ENCODE data around the gene TNFRSF13B.

Gene TNFRSF13B

GRCh38 chr17:16928406-16929034 lies 43.4 kb downstream of the TNFRSF13B start:
- no peak for DNase-seq (ENCODE audit: low read depth)
- no peak overlapping the region for H3K4me3 ChIP-seq (ENCODE audit: low read length)
- TF ChIP-seq CTCF (conservative IDR thresholded peaks at IDR 0.05; ENCODE audit: low read length), result no peak

GRCh38 chr17:16927641-16928321 lies 44.1 kb downstream of the TNFRSF13B start:
- no peak for TF ChIP-seq CTCF (conservative IDR thresholded peaks at IDR 0.05; ENCODE audit: low read length)
- no peak for DNase-seq (ENCODE audit: low read depth)
- H3K4me3 ChIP-seq (ENCODE audit: low read length), result no peak overlapping the region

- TF ChIP-seq CTCF (conservative IDR thresholded peaks at IDR 0.05; ENCODE audit: low read length), result no peak
- DNase-seq (ENCODE audit: low read depth), result no peak
Observed at GRCh38 chr17:16926571-16927451, 45.1 kb downstream of the TNFRSF13B start.

GRCh38 chr17:16926061-16926511 lies 45.8 kb downstream of the TNFRSF13B start:
- no peak overlapping the region for H3K4me3 ChIP-seq (ENCODE audit: low read length)
- DNase-seq (ENCODE audit: low read depth), result no peak
- TF ChIP-seq CTCF (conservative IDR thresholded peaks at IDR 0.05; ENCODE audit: low read length), result no peak

More at GRCh38 chr17:16926571-16927451, 45.1 kb downstream of the TNFRSF13B start:
- no peak overlapping the region for H3K4me3 ChIP-seq (ENCODE audit: low read length)

GRCh38 chr17:16925461-16926060 lies 46.4 kb downstream of the TNFRSF13B start:
- no peak overlapping the region for H3K4me3 ChIP-seq (ENCODE audit: low read length)
- TF ChIP-seq CTCF (conservative IDR thresholded peaks at IDR 0.05; ENCODE audit: low read length), result no peak
- DNase-seq (ENCODE audit: low read depth), result no peak

- H3K4me3 ChIP-seq (ENCODE audit: low read length), result no peak overlapping the region
- no peak for DNase-seq (ENCODE audit: low read depth)
- TF ChIP-seq CTCF (conservative IDR thresholded peaks at IDR 0.05; ENCODE audit: low read length), result no peak
Observed at GRCh38 chr17:16924696-16925440, 47.0 kb downstream of the TNFRSF13B start.
